B cell (primary cell): ENCODE data around the gene ARHGAP45.

Experiments used
- EZH2 ChIP-seq: IDR thresholded peaks from 2 replicates; pipeline ENCODE4 v1.6.1; 2012; ENCODE audit warnings: borderline replicate concordance, low read depth, mild to moderate bottlenecking, moderate library complexity, low read length; ENCODE audit not compliant: insufficient read depth, poor library complexity, severe bottlenecking
- TF ChIP-seq, protein P1 (sequence below): fragments of 200-600 bp; IDR thresholded peaks from one replicate; pipeline ENCODE4 v1.8.0; 2022; ENCODE audit warnings: antibody characterized with exemption, mild to moderate bottlenecking

DNA sequence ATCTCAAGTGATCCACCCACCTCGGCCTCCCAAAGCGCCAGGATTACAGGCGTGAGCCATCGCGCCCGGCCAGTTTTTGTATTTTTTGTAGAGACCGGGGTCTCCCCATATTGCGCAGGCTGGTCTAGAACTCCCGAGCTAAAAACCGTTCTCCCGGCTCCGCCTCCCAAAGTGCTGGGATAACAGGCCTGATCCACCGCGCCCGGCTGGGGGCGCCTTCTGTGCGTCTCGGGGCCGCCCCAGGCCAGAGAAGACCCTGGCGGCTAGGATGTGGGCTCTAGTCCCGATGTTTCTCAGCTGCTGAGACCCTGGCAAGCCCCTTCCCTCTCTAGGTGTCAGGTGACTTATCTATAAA is 3.6 kb downstream of the ARHGAP45 start:
- TF ChIP-seq, protein P1, sequence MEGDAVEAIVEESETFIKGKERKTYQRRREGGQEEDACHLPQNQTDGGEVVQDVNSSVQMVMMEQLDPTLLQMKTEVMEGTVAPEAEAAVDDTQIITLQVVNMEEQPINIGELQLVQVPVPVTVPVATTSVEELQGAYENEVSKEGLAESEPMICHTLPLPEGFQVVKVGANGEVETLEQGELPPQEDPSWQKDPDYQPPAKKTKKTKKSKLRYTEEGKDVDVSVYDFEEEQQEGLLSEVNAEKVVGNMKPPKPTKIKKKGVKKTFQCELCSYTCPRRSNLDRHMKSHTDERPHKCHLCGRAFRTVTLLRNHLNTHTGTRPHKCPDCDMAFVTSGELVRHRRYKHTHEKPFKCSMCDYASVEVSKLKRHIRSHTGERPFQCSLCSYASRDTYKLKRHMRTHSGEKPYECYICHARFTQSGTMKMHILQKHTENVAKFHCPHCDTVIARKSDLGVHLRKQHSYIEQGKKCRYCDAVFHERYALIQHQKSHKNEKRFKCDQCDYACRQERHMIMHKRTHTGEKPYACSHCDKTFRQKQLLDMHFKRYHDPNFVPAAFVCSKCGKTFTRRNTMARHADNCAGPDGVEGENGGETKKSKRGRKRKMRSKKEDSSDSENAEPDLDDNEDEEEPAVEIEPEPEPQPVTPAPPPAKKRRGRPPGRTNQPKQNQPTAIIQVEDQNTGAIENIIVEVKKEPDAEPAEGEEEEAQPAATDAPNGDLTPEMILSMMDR, result no peak
- TF ChIP-seq EZH2, result no peak
